ENCODE results near the gene FBXW12.

The FBXW12 gene

GRCh38 chr3:48423883-48424695, 52.1 kb downstream of the FBXW12 start:
- peaks cover 28% of the 10 kb centered on the region for H3K4me1 ChIP-seq (ENCODE audit: insufficient read depth, low read length)
- no peak overlapping the region for H3K4me3 ChIP-seq (ENCODE audit: low read length)
- H3K9me3 ChIP-seq (ENCODE audit: low read length), result no peaks in the 10 kb centered on the region
- no peaks in the 10 kb centered on the region for H3K27me3 ChIP-seq (ENCODE audit: insufficient read depth, low read length)
- peaks cover 59% of the 10 kb centered on the region for H3K36me3 ChIP-seq (ENCODE audit: insufficient read depth, low read length)
- no peak overlapping the region for H2AFZ ChIP-seq (ENCODE audit: low read depth, low read length)

DNA sequence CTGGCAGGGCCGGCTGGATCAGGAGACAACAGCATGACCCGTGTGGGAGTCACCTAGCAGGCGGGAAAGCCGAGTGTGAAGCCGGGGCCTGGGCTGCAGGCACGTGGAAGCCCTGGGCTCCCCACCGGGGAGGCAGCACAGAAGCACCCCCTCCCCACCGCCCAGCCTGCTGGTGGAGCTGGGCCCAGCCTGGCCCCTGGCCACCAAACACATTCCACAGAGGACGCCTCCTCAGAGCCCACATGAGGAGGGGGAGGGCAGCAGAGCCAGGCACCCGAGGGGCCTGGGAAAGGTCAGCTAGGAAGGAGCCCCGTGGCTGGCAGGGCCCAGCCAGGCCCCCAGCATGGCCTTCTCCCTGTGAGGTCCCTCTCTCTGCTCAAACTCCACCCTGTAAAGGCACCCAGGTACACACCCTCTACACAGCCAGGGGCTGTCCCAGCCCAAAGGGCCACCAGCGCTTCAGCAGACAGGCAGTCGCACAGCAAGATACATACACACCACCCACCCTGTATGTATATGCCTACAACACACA, 53.3 kb downstream of the FBXW12 start:
- no peak overlapping the region for H3K4me3 ChIP-seq (ENCODE audit: low read length)
- peaks cover 46% of the 10 kb centered on the region for H3K36me3 ChIP-seq (ENCODE audit: insufficient read depth, low read length)

DNA sequence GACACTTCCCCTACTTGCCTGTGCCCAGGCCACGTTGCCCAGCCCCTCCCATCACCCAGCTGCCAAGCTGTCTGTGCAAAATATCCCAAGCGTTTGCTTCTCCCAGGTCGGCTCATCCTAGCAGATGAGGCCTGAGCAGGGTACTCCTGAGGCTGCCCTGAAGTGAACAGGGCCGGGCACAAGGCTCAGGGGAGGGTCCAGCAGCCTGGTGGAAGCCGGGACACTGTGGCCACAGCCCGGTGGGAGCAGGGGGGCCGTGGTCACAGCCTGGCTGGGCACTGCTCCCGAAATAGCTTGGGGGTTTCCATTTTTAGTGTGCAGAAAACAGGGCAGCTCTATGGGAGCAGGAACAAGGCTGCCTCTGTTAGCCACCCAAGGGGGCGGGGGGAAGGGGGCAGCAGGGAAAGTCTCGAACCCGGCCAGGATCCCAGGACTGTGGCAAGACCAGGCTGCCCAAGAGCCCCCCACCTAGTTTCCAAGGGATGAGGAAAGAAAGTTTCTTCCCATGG, 54.4 kb downstream of the FBXW12 start:
- H3K36me3 ChIP-seq (ENCODE audit: insufficient read depth, low read length), result peaks cover 35% of the 10 kb centered on the region
- no peaks in the 10 kb centered on the region for H3K27me3 ChIP-seq (ENCODE audit: insufficient read depth, low read length)

More for the DNA sequence above, 53.3 kb downstream of the FBXW12 start:
- no peaks in the 10 kb centered on the region for H3K9me3 ChIP-seq (ENCODE audit: low read length)
- H3K27me3 ChIP-seq (ENCODE audit: insufficient read depth, low read length), result no peaks in the 10 kb centered on the region
- no peak overlapping the region for H2AFZ ChIP-seq (ENCODE audit: low read depth, low read length)
- peaks cover 37% of the 10 kb centered on the region for H3K4me1 ChIP-seq (ENCODE audit: insufficient read depth, low read length)

GRCh38 chr3:48426944-48427629, 55.1 kb downstream of the FBXW12 start:
- Histone ChIP-seq H3K9me3 (ENCODE audit: low read length) (no peaks in the 10 kb centered on the region), H2AFZ (ENCODE audit: low read depth, low read length) (no peak overlapping the region), H3K4me3 (ENCODE audit: low read length) (peak overlapping the region; percentile 51), H3K27me3 (ENCODE audit: insufficient read depth, low read length) (no peaks in the 10 kb centered on the region), H3K36me3 (ENCODE audit: insufficient read depth, low read length) (peaks cover 31% of the 10 kb centered on the region), H3K4me1 (ENCODE audit: insufficient read depth, low read length) (peaks cover 39% of the 10 kb centered on the region)

More for the DNA sequence above, 54.4 kb downstream of the FBXW12 start:
- Histone ChIP-seq H3K4me3 (ENCODE audit: low read length) (no peak overlapping the region), H3K4me1 (ENCODE audit: insufficient read depth, low read length) (peaks cover 39% of the 10 kb centered on the region), H2AFZ (ENCODE audit: low read depth, low read length) (no peak overlapping the region), H3K9me3 (ENCODE audit: low read length) (no peaks in the 10 kb centered on the region)

- no peaks in the 10 kb centered on the region for H3K9me3 ChIP-seq (ENCODE audit: low read length)
- H3K4me1 ChIP-seq (ENCODE audit: insufficient read depth, low read length), result peaks cover 39% of the 10 kb centered on the region
- H2AFZ ChIP-seq (ENCODE audit: low read depth, low read length), result no peak overlapping the region
- H3K27me3 ChIP-seq (ENCODE audit: insufficient read depth, low read length), result no peaks in the 10 kb centered on the region
- H3K4me3 ChIP-seq (ENCODE audit: low read length), result peak overlapping the region; percentile 51
- peaks cover 32% of the 10 kb centered on the region for H3K36me3 ChIP-seq (ENCODE audit: insufficient read depth, low read length)
Measured at GRCh38 chr3:48427630-48427962, 55.6 kb downstream of the FBXW12 start.

DNA sequence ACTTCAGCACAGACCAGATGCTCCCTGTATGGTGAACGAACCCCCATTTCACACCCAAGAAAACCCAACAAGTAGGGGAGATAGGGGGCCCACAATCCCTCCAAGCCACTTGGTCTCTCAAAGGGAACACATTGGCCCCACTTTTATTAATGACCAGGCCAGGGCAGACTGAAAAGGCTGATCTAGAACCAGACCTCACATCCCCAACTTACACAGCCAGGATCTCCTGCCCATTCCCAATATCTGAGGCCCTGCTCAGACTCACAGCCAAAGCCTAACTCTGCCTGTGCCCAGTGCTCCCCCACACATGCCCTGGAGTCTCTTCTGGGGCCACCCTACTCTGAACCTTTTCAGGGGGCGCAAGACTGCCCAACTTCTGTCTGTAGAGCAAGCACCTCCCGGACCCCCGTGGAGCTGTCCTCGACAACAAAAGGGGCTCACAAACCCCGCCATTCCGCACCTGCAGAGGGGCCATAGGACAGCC, 56.1 kb downstream of the FBXW12 start:
- Histone ChIP-seq H3K4me3 (ENCODE audit: low read length) (peak overlapping the region; percentile 51), H3K27me3 (ENCODE audit: insufficient read depth, low read length) (no peaks in the 10 kb centered on the region), H3K9me3 (ENCODE audit: low read length) (no peaks in the 10 kb centered on the region), H3K36me3 (ENCODE audit: insufficient read depth, low read length) (peaks cover 31% of the 10 kb centered on the region), H2AFZ (ENCODE audit: low read depth, low read length) (no peak overlapping the region), H3K4me1 (ENCODE audit: insufficient read depth, low read length) (peaks cover 39% of the 10 kb centered on the region)

DNA sequence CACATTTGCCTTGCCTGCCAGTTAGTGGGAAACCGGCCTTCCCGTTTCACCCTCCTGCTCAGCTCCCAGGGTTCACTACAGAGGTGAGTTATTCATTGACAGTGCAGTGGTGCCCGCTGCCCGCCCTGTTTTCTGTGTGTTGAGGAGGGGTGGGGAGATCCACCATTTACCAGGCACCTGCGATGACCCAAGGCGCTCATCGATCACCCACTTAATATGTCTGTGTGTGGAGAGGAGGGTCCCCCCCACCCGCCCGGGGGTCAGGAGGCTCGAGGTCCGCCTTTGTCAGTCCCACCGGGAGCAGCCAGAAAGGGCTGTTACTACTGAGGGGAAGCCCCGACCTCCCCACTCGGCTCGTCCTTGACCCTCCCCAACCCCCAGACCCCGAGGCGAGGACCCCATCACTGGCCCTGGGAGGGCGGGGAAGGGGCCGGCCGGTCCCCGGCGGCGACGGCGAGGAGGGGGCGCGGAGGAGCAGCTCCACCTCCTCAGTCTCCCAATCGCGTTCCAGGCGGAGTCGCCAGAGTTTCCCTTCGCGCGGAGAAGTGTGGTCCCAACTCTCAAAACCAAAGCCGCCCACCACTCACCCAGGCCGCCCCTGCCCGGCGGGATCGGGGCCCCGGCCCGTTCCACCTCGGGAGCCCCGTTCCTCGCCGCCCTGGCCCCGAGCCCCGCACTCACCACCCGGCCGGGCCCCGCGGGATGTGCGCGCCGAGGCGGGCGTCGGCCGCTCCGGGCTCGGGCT, 56.7 kb downstream of the FBXW12 start:
- Histone ChIP-seq H3K4me1 (ENCODE audit: insufficient read depth, low read length) (peaks cover 39% of the 10 kb centered on the region), H3K36me3 (ENCODE audit: insufficient read depth, low read length) (peaks cover 31% of the 10 kb centered on the region), H3K27me3 (ENCODE audit: insufficient read depth, low read length) (no peaks in the 10 kb centered on the region), H3K4me3 (ENCODE audit: low read length) (peak overlapping the region; percentile 51), H2AFZ (ENCODE audit: low read depth, low read length) (peak overlapping the region; percentile 34), H3K9me3 (ENCODE audit: low read length) (no peaks in the 10 kb centered on the region)

DNA sequence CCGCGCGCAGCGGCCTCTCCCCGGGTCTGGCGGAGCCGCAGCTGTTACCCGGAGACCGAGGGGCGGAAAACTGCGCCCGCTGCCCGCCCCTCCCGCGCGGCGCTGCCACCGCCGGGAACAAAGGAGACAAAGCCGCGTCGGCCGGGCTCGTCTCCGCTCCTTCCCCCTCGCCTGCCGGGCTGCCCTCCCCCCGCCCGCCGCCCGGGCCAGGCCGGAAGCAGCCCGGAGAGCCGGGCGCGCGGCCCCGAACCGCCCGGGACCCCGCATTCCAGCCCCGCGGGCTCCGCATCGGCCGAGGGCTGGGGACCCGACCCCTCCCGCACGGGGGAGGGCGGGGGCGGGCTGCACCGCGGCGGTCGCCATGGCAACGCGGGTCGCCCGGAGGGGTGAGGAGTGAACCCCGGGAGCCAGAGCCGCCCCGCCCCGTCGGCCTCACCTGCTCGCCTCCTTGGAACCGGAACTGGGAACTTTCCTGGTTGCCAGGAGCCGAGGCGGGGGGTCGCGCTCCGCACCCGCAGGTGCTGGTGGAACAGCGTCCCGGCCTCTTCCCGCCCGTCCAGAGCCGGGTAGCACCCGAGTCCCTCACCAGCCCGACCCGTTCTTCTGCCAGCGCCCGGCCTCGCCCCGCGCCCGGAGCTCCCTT, 57.4 kb downstream of the FBXW12 start:
- H3K36me3 ChIP-seq (ENCODE audit: insufficient read depth, low read length), result peaks cover 27% of the 10 kb centered on the region
- H3K4me3 ChIP-seq (ENCODE audit: low read length), result peak overlapping the region; percentile 51
- no peaks in the 10 kb centered on the region for H3K9me3 ChIP-seq (ENCODE audit: low read length)
- peaks cover 39% of the 10 kb centered on the region for H3K4me1 ChIP-seq (ENCODE audit: insufficient read depth, low read length)
- H3K27me3 ChIP-seq (ENCODE audit: insufficient read depth, low read length), result no peaks in the 10 kb centered on the region
- peak overlapping the region; percentile 34 for H2AFZ ChIP-seq (ENCODE audit: low read depth, low read length)

GRCh38 chr3:48429960-48430707, 58.1 kb downstream of the FBXW12 start, which contains the start of gene PLXNB1:
TSS of gene PLXNB1 (minus strand) at chr3:48430086. CDS start at chr3:48424611, 5,475 bp downstream.
- Histone ChIP-seq H3K4me3 (ENCODE audit: low read length) (peak within 1 kb of the TSS; percentile 51), H3K4me1 (ENCODE audit: insufficient read depth, low read length) (peaks cover 39% of the 10 kb centered on the region), H2AFZ (ENCODE audit: low read depth, low read length) (peak within 1 kb of the TSS; percentile 34), H3K27me3 (ENCODE audit: insufficient read depth, low read length) (no peaks in the 10 kb centered on the region), H3K36me3 (ENCODE audit: insufficient read depth, low read length) (peaks cover 22% of the 10 kb centered on the region), H3K9me3 (ENCODE audit: low read length) (no peaks in the 10 kb centered on the region)

DNA sequence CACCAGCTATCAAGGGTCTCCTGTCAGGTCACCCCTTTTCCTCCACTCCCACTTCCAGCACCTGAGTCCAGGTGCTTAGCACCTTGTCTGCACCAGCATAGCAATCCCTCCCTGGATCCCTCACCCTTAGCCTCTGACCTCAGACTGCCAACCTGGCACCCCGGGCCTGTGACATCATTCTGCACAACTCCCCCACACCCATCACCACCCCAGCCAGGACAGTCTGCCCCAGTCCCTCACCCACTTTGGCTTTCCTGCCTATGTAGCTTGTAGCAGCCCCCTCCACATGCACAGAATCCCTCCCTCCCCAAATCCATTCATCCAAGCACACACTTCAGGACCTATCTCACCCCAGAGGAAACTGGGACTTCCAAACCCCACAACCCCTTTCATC, 58.7 kb downstream of the FBXW12 start:
- Histone ChIP-seq H3K36me3 (ENCODE audit: insufficient read depth, low read length) (peaks cover 20% of the 10 kb centered on the region), H3K4me3 (ENCODE audit: low read length) (no peak overlapping the region)

DNA sequence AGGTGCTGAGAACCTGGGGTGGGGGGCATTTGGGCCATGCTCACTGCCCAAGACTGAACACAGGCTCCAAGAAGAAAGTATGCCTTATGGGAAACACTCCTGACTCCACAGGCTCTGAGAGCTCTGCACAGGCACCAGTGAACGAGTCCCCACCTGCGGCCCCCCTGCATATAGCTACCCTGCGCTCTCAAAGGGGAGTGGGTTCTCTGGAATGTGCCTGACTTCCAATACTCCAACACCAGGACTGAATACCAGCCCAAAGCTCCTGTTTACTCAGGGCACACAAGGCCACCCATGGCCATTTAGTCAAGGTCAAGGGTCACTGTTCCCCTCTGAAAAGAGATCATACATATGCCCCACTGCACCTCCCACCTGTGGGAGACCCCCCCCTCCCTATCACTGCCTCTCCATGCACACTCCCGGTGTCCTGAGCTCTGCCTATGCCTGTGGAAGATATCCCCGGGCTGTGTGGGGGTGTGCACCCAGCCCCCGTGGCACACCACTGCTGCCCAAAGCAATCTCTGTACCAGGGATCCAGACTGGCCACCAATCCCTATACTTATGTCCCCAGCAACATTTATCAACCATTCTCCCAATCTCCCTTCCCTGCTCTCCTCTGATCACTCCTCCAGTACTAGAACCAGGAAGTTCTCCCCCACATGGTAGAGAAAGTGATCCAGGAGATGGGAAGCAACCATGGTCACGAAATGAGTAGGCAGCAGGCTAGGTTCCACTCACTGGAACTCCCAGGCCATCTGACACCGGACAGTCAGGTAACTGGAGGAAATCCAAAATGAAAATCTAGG, 59.4 kb downstream of the FBXW12 start:
- Histone ChIP-seq H2AFZ (ENCODE audit: low read depth, low read length) (no peak overlapping the region), H3K27me3 (ENCODE audit: insufficient read depth, low read length) (no peaks in the 10 kb centered on the region), H3K9me3 (ENCODE audit: low read length) (no peaks in the 10 kb centered on the region), H3K36me3 (ENCODE audit: insufficient read depth, low read length) (peaks cover 20% of the 10 kb centered on the region), H3K4me3 (ENCODE audit: low read length) (no peak overlapping the region), H3K4me1 (ENCODE audit: insufficient read depth, low read length) (peaks cover 30% of the 10 kb centered on the region)

More for the DNA sequence above, 58.7 kb downstream of the FBXW12 start:
- Histone ChIP-seq H3K9me3 (ENCODE audit: low read length) (no peaks in the 10 kb centered on the region), H2AFZ (ENCODE audit: low read depth, low read length) (no peak overlapping the region), H3K27me3 (ENCODE audit: insufficient read depth, low read length) (no peaks in the 10 kb centered on the region), H3K4me1 (ENCODE audit: insufficient read depth, low read length) (peaks cover 37% of the 10 kb centered on the region)
